GM12892 (cell line): ENCODE data around the gene SMIM38.

ENCODE experiments used
- POLR2A ChIP-seq: IDR thresholded peaks from 2 replicates; pipeline ENCODE4 v1.6.1; 2011; ENCODE audit warnings: low read depth, low read length, control low read depth
- POLR2AphosphoS5 ChIP-seq: IDR thresholded peaks from 2 replicates; pipeline ENCODE4 v1.6.1; 2011; ENCODE audit warnings: low read depth, low read length, control low read depth

- TF ChIP-seq POLR2A (peak; percentile 50; the same call in 1 of the 2 replicates), POLR2AphosphoS5 (0 out of 2 replicates have a peak, but pooled peaks have one; percentile 21)
Observed at GRCh38 chr11:69166218-69167115, 10.7 kb downstream of the SMIM38 start.
